GM03348 (cell line): ENCODE data around the gene AP1B1.

Source experiments
- DNase-seq: peaks from one replicate; pipeline ENCODE4 v3.0.0; 2012; ENCODE audit warnings: low spot score

Gene AP1B1

GRCh38 chr22:29299136-29299900 is 89.1 kb downstream of the AP1B1 start:
- DNase-seq: no peak

- DNase-seq: no peak
These were observed 89.7 kb downstream of the AP1B1 start for GRCh38 chr22:29298641-29299040.

DNA sequence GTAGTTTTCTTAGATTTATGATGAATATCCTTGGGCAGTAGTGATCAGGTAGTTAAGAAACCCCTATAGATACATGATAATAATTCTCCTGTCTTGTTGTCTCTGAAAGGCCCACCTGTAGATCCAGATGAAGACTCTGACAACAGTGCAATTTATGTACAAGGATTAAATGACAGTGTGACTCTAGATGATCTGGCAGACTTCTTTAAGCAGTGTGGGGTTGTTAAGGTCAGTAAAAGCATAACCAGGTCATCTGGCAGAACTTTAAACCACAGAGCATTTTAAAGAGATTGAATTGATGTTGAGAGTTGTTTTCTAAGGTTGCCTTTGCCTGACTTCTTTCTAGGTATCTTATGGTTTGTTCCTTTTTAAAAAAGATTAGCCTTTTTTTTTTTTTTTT is 96.0 kb downstream of the AP1B1 start:
- no peak for DNase-seq

DNA sequence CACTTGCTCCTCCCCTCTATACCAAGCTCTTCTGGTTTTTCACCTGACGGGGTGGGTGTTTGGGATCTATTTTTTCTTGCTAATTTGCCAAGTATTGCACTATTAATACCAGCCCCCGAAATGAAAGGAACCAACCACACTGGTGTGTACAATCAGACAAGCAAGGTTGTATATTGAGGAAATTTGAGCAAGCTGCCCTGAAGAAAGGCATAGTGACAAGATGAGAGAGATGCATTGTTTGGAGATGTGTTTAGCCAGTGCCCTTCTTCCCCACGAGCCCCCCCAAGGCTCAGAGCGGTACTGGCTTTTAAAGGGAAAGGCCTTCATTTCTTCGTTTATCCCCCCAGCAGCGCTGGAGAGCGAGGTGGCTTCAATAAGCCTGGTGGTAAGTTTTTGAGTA is 97.2 kb downstream of the AP1B1 start:
- no peak for DNase-seq

- no peak for DNase-seq
These were observed 98.3 kb downstream of the AP1B1 start for GRCh38 chr22:29290061-29290460.

DNA sequence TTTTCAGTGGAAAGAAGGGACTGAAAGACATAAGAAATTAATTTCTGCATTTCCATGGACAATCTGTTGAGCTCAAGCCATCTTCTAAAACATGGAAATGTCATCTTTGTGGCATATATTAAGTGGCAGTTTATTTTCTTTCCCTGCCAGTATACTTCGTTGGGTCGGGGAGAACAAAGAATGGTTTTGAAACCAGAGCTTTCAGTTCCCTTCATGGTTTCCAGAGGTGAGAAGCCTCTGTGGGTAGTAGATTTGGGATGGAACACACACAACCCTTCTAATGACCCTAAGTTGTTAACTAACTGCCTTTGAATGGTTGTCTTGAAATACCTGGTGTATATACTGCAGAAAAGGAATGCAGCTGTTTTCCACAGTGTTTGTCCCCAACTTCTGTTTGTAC is 99.5 kb downstream of the AP1B1 start:
- DNase-seq: no peak

GRCh38 chr22:29284196-29284595 is 104.2 kb downstream of the AP1B1 start:
- no peak for DNase-seq

DNA sequence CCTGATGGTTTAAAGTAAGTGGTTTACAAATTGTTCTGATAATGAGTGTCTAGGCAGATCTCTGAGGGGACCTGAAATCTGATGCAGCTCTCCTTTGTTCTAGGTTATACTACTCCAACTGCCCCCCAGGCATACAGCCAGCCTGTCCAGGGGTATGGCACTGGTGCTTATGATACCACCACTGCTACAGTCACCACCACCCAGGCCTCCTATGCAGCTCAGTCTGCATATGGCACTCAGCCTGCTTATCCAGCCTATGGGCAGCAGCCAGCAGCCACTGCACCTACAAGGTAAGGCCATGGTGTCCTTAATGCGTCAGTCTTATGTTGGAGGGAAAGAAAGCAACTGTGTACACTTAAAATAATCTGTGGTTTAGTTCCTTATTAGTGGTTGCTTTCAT is 110.4 kb downstream of the AP1B1 start:
- no peak for DNase-seq
